ENCODE results near the gene NEO1. TPM values are rescaled to one million over a fixed set of nuclear protein-coding genes. Genes with fewer than 3 reads are reported as not detected.

NEO1 gene
- polyA plus RNA-seq, 1 of the 3 experiments (the other 2 are of a cell fraction) = 13.1 TPM

DNA sequence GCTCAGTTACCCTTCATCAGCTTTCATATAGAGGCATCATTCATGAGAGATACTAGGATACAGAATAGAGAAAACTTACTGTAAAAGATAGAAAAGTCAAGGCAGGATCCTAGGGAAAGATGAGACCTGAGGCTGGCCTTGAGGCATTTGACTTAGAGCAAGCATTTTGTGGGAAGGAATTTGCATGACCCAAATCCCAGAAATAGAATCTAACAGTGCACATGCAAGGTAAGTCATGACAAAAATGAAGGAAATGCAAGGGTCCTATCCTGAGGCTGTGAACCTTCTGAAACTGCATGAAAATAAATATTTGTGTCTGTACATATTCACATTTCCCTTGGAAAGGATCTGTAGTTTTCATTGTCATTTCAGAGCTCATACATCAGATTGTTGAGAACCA, 194.2 kb downstream of the NEO1 start:
- H3K79me2 ChIP-seq (ENCODE audit: insufficient read depth) = no peaks in the 10 kb centered on the region
- no peaks in the 10 kb centered on the region for H3F3A ChIP-seq (replicated peaks; ENCODE audit: insufficient read depth)
- TF ChIP-seq SMC3 (IDR thresholded peaks at IDR 0.05; ENCODE audit: low read depth, low read length) (no peak), TEAD4 (IDR thresholded peaks at IDR 0.05; ENCODE audit: borderline replicate concordance, insufficient read depth) (no peak)
- TF ChIP-seq, protein P1, sequence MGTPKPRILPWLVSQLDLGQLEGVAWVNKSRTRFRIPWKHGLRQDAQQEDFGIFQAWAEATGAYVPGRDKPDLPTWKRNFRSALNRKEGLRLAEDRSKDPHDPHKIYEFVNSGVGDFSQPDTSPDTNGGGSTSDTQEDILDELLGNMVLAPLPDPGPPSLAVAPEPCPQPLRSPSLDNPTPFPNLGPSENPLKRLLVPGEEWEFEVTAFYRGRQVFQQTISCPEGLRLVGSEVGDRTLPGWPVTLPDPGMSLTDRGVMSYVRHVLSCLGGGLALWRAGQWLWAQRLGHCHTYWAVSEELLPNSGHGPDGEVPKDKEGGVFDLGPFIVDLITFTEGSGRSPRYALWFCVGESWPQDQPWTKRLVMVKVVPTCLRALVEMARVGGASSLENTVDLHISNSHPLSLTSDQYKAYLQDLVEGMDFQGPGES (IDR thresholded peaks at IDR 0.05; ENCODE audit: low read depth, low read length) = no peak
- TF ChIP-seq, protein P2, sequence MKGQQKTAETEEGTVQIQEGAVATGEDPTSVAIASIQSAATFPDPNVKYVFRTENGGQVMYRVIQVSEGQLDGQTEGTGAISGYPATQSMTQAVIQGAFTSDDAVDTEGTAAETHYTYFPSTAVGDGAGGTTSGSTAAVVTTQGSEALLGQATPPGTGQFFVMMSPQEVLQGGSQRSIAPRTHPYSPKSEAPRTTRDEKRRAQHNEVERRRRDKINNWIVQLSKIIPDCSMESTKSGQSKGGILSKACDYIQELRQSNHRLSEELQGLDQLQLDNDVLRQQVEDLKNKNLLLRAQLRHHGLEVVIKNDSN (IDR thresholded peaks at IDR 0.05; ENCODE audit: borderline replicate concordance, low read depth) = no peak
- TF ChIP-seq, protein P3, sequence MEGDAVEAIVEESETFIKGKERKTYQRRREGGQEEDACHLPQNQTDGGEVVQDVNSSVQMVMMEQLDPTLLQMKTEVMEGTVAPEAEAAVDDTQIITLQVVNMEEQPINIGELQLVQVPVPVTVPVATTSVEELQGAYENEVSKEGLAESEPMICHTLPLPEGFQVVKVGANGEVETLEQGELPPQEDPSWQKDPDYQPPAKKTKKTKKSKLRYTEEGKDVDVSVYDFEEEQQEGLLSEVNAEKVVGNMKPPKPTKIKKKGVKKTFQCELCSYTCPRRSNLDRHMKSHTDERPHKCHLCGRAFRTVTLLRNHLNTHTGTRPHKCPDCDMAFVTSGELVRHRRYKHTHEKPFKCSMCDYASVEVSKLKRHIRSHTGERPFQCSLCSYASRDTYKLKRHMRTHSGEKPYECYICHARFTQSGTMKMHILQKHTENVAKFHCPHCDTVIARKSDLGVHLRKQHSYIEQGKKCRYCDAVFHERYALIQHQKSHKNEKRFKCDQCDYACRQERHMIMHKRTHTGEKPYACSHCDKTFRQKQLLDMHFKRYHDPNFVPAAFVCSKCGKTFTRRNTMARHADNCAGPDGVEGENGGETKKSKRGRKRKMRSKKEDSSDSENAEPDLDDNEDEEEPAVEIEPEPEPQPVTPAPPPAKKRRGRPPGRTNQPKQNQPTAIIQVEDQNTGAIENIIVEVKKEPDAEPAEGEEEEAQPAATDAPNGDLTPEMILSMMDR (IDR thresholded peaks at IDR 0.05) = no peak
- CTCF ChIA-PET = interaction anchor here (0.9 to 5.0 kb wide), 6 partner anchors 9 to 525 kb away, joined by 3 to 36 read pairs (median 5); no protein-coding TSS in a partner anchor
- POLR2A ChIA-PET = no interaction called here
- no peaks in the 10 kb centered on the region for H3K9me3 ChIP-seq
- no peaks in the 10 kb centered on the region for H3K27me3 ChIP-seq (ENCODE audit: insufficient read depth)
- H4K20me1 ChIP-seq (ENCODE audit: insufficient read depth) = no peaks in the 10 kb centered on the region
- no peaks in the 10 kb centered on the region for H3K4me1 ChIP-seq (ENCODE audit: control insufficient read depth in 1 of 2, insufficient read depth in 2 of 2, low read depth in 1 of 2, low read length in 1 of 2)
- no peak overlapping the region for H3K4me3 ChIP-seq (ENCODE audit: low read depth in 2 of 2, low read length in 1 of 2)
- DNase-seq = no peak
- H3K27ac ChIP-seq (ENCODE audit: low read depth in 2 of 2, low read length in 1 of 2) = no peak overlapping the region
- peaks cover 11 to 12% of the 10 kb centered on the region in 2 experiments for H3K36me3 ChIP-seq (replicated peaks in 1 of 2; ENCODE audit: control insufficient read depth in 1 of 2, insufficient read depth in 2 of 2, low read length in 1 of 2)
- H2AFZ ChIP-seq (ENCODE audit: low read depth) = no peak overlapping the region
- no peaks in the 10 kb centered on the region for H3K9me2 ChIP-seq
- H3K4me2 ChIP-seq = no peak overlapping the region
- H3K9ac ChIP-seq = no peak overlapping the region

DNA sequence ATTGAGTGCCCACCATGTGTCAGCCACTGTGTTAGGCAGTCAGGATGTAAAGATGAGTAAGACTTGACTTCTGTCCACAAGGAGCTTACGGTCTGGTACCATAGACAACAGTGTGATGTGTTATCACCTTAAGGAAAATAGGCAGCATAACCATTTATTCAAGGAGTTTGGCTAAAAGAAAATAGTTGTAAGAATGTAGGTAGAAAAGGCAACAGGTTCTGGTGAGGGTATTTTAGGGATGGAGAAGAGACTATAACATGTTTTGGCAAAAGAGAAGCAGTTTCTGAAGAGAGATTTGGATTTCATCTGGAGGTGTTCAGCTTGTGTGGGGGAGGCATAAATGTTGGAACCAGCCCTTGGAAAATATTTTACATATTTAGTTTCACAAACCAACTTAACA, 194.6 kb downstream of the NEO1 start:
- CTCF ChIA-PET = interaction anchor here (1.0 to 5.0 kb wide), 7 partner anchors 9 to 525 kb away, joined by 3 to 36 read pairs (median 5); no protein-coding TSS in a partner anchor
- no peak overlapping the region for H3K27ac ChIP-seq (ENCODE audit: low read depth in 2 of 2, low read length in 1 of 2)
- no peak overlapping the region for H3K4me2 ChIP-seq
- TF ChIP-seq, protein P3 (IDR thresholded peaks at IDR 0.05) = no peak
- TF ChIP-seq RAD21 (IDR thresholded peaks at IDR 0.05; ENCODE audit: low read length) (no peak), NFIC (IDR thresholded peaks at IDR 0.05; ENCODE audit: borderline replicate concordance) (no peak)
- H3K36me3 ChIP-seq (replicated peaks in 1 of 2; ENCODE audit: control insufficient read depth in 1 of 2, insufficient read depth in 2 of 2, low read length in 1 of 2) = peaks cover 11 to 12% of the 10 kb centered on the region in 2 experiments
- no peaks in the 10 kb centered on the region for H3K4me1 ChIP-seq (ENCODE audit: control insufficient read depth in 1 of 2, insufficient read depth in 2 of 2, low read depth in 1 of 2, low read length in 1 of 2)
- no peak overlapping the region for H3K4me3 ChIP-seq (ENCODE audit: low read depth in 2 of 2, low read length in 1 of 2)
- no peak overlapping the region for H3K9ac ChIP-seq
- no peaks in the 10 kb centered on the region for H3K9me3 ChIP-seq
- H3K9me2 ChIP-seq = no peaks in the 10 kb centered on the region
- H3K27me3 ChIP-seq (ENCODE audit: insufficient read depth) = no peaks in the 10 kb centered on the region
- H4K20me1 ChIP-seq (ENCODE audit: insufficient read depth) = no peaks in the 10 kb centered on the region
- WGBS (ENCODE audit: low lambda C conversion rate) = 90% methylated on average over 1 of the region's 1 CpG
- H3K79me2 ChIP-seq (ENCODE audit: insufficient read depth) = no peaks in the 10 kb centered on the region
- no peak for DNase-seq
- H2AFZ ChIP-seq (ENCODE audit: low read depth) = no peak overlapping the region
- H3F3A ChIP-seq (replicated peaks; ENCODE audit: insufficient read depth) = no peaks in the 10 kb centered on the region
- POLR2A ChIA-PET = no interaction called here
